WERI-Rb-1 (cell line): ENCODE data around the gene TOM1L1.
"Not testable (repeated sequence)": the region's sequence is repeated elsewhere in the genome, so short reads cannot be mapped to it uniquely, and the experiment has no call there.

Experiments used
- DNase-seq: peaks from one replicate; pipeline ENCODE4 v3.0.0-alpha.2; 2020
- H3K27ac ChIP-seq: fragments of 250-450 bp; sonication (Bioruptor Pico); 2 replicates; pipeline ENCODE4 v1.5.1; 2020; ENCODE audit warnings: mild to moderate bottlenecking, moderate library complexity
- H3K27me3 ChIP-seq: fragments of 250-450 bp; sonication (Bioruptor Pico); 2 replicates; pipeline ENCODE4 v1.5.1; 2021; ENCODE audit warnings: mild to moderate bottlenecking, low read depth, moderate library complexity; ENCODE audit not compliant: insufficient read depth, severe bottlenecking
- H3K36me3 ChIP-seq: fragments of 250-450 bp; sonication (Bioruptor Pico); 2 replicates; pipeline ENCODE4 v1.5.1; 2020; ENCODE audit warnings: mild to moderate bottlenecking, moderate library complexity
- H3K4me3 ChIP-seq: 2 replicates; pipeline ENCODE4 v1.5.1; 2011; ENCODE audit warnings: low read depth, mild to moderate bottlenecking, control low read depth, low read length
- H3K9me3 ChIP-seq: fragments of 250-450 bp; sonication (Bioruptor Pico); 2 replicates; pipeline ENCODE4 v1.5.1; 2021; ENCODE audit warnings: mild to moderate bottlenecking, moderate library complexity; ENCODE audit not compliant: severe bottlenecking
- CTCF ChIP-seq: IDR thresholded peaks from 2 replicates; pipeline ENCODE4 v1.5.1; 2011; ENCODE audit warnings: low read depth, mild to moderate bottlenecking, control low read depth, inconsistent platforms, low read length

The TOM1L1 gene

GRCh38 chr17:54864070-54864469 is 36.6 kb upstream of the TOM1L1 start:
- Histone ChIP-seq H3K27ac (no peak overlapping the region), H3K9me3 (no peaks in the 10 kb centered on the region), H3K27me3 (no peaks in the 10 kb centered on the region), H3K4me3 (no peak overlapping the region), H3K36me3 (no peaks in the 10 kb centered on the region)
- TF ChIP-seq CTCF: no peak
- DNase-seq: no peak

GRCh38 chr17:54864636-54865356 is 35.9 kb upstream of the TOM1L1 start:
- no peaks in the 10 kb centered on the region for H3K9me3 ChIP-seq
- no peak for DNase-seq
- no peak overlapping the region for H3K27ac ChIP-seq
- no peaks in the 10 kb centered on the region for H3K36me3 ChIP-seq
- no peak for TF ChIP-seq CTCF
- no peaks in the 10 kb centered on the region for H3K27me3 ChIP-seq
- no peak overlapping the region for H3K4me3 ChIP-seq

GRCh38 chr17:54867634-54868033 is 33.0 kb upstream of the TOM1L1 start:
- Histone ChIP-seq H3K27me3 (no peaks in the 10 kb centered on the region), H3K4me3 (no peak overlapping the region), H3K9me3 (no peaks in the 10 kb centered on the region), H3K36me3 (no peaks in the 10 kb centered on the region), H3K27ac (no peak overlapping the region)
- TF ChIP-seq CTCF: no peak
- no peak for DNase-seq

- Histone ChIP-seq H3K9me3 (no peaks in the 10 kb centered on the region), H3K27me3 (no peaks in the 10 kb centered on the region), H3K27ac (no peak overlapping the region), H3K4me3 (no peak overlapping the region), H3K36me3 (no peaks in the 10 kb centered on the region)
- DNase-seq: no peak
- no peak for TF ChIP-seq CTCF
Observed at GRCh38 chr17:54870671-54871175, 29.9 kb upstream of the TOM1L1 start.

- DNase-seq, H3K36me3 ChIP-seq, H3K27me3 ChIP-seq, H3K9me3 ChIP-seq, H3K27ac ChIP-seq, H3K4me3 ChIP-seq: not testable (repeated sequence)
Observed at GRCh38 chr17:54875906-54876305, 24.7 kb upstream of the TOM1L1 start.

GRCh38 chr17:54876656-54877195 is 23.9 kb upstream of the TOM1L1 start:
- no peak for TF ChIP-seq CTCF
- no peak overlapping the region for H3K4me3 ChIP-seq
- no peaks in the 10 kb centered on the region for H3K27me3 ChIP-seq
- H3K36me3 ChIP-seq: no peaks in the 10 kb centered on the region
- no peak for DNase-seq
- no peaks in the 10 kb centered on the region for H3K9me3 ChIP-seq
- no peak overlapping the region for H3K27ac ChIP-seq
